Measurements from ENCODE around the gene ELN.

DNA sequence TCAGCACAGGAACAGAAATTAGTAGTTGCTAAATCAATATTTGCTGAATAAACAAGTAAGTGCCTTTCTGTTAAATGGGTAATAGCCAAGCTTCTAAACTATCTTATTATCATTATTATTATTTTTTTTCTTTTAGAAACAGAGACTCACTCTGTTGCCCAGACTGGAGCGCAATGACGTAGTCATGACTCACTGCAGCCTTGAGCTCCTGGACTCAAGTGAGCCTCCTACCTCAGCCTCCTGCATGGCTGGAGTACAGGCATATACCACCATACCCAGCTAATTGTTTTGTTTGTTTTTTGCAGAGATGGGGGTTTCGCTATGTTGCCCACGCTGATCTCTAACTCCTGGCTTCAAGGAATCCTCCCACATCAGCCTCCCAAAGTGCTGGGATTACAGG is 12.3 kb upstream of the ELN start:
- TF ChIP-seq ISL1 (CRISPR knock-in tag; IDR thresholded peaks at IDR 0.05), result no peak
- no peak for TF ChIP-seq ZNF70 (CRISPR knock-in tag; IDR thresholded peaks at IDR 0.05)
- TF ChIP-seq, protein P1, sequence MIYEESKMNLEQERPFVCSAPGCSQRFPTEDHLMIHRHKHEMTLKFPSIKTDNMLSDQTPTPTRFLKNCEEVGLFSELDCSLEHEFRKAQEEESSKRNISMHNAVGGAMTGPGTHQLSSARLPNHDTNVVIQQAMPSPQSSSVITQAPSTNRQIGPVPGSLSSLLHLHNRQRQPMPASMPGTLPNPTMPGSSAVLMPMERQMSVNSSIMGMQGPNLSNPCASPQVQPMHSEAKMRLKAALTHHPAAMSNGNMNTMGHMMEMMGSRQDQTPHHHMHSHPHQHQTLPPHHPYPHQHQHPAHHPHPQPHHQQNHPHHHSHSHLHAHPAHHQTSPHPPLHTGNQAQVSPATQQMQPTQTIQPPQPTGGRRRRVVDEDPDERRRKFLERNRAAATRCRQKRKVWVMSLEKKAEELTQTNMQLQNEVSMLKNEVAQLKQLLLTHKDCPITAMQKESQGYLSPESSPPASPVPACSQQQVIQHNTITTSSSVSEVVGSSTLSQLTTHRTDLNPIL (CRISPR knock-in tag; IDR thresholded peaks at IDR 0.05; ENCODE audit: low read depth), result no peak
- TF ChIP-seq, protein P2, sequence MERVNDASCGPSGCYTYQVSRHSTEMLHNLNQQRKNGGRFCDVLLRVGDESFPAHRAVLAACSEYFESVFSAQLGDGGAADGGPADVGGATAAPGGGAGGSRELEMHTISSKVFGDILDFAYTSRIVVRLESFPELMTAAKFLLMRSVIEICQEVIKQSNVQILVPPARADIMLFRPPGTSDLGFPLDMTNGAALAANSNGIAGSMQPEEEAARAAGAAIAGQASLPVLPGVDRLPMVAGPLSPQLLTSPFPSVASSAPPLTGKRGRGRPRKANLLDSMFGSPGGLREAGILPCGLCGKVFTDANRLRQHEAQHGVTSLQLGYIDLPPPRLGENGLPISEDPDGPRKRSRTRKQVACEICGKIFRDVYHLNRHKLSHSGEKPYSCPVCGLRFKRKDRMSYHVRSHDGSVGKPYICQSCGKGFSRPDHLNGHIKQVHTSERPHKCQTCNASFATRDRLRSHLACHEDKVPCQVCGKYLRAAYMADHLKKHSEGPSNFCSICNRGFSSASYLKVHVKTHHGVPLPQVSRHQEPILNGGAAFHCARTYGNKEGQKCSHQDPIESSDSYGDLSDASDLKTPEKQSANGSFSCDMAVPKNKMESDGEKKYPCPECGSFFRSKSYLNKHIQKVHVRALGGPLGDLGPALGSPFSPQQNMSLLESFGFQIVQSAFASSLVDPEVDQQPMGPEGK (CRISPR knock-in tag; IDR thresholded peaks at IDR 0.05; ENCODE audit: borderline replicate concordance), result no peak
- TF ChIP-seq BACH2 (CRISPR knock-in tag; IDR thresholded peaks at IDR 0.05; ENCODE audit: borderline replicate concordance), result no peak
- TF ChIP-seq PPARA (CRISPR knock-in tag; IDR thresholded peaks at IDR 0.05; ENCODE audit: borderline replicate concordance), result no peak
- TF ChIP-seq ARNTL (CRISPR knock-in tag; IDR thresholded peaks at IDR 0.05; ENCODE audit: borderline replicate concordance, low read depth), result no peak
- no peak for TF ChIP-seq TCF4 (CRISPR knock-in tag; IDR thresholded peaks at IDR 0.05; ENCODE audit: borderline replicate concordance)
- no peak for TF ChIP-seq ZFP3 (CRISPR knock-in tag; IDR thresholded peaks at IDR 0.05)
- TF ChIP-seq ZFP30 (CRISPR knock-in tag; IDR thresholded peaks at IDR 0.05), result no peak
- TF ChIP-seq ESRRG (CRISPR knock-in tag; IDR thresholded peaks at IDR 0.05), result no peak
- TF ChIP-seq, protein P3, sequence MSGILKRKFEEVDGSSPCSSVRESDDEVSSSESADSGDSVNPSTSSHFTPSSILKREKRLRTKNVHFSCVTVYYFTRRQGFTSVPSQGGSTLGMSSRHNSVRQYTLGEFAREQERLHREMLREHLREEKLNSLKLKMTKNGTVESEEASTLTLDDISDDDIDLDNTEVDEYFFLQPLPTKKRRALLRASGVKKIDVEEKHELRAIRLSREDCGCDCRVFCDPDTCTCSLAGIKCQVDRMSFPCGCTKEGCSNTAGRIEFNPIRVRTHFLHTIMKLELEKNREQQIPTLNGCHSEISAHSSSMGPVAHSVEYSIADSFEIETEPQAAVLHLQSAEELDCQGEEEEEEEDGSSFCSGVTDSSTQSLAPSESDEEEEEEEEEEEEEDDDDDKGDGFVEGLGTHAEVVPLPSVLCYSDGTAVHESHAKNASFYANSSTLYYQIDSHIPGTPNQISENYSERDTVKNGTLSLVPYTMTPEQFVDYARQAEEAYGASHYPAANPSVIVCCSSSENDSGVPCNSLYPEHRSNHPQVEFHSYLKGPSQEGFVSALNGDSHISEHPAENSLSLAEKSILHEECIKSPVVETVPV (CRISPR knock-in tag; IDR thresholded peaks at IDR 0.05), result no peak
- no peak for TF ChIP-seq ZC3H10 (CRISPR knock-in tag; IDR thresholded peaks at IDR 0.05)
